ENCODE measurements around the gene SUPT3H.

- no peak for TF ChIP-seq POLR2A (IDR thresholded peaks at IDR 0.05)
- no peak for TF ChIP-seq CTCF (IDR thresholded peaks at IDR 0.05)
- TF ChIP-seq POLR2AphosphoS5 (IDR thresholded peaks at IDR 0.05), result no peak
These were observed 117.0 kb downstream of the SUPT3H start for GRCh38 chr6:45260696-45261095.

Measured in transverse colon (tissue), 4 donors.